Suppressor macrophage treated with lipopolysaccharide for 1 hour (primary cell): ENCODE data around the gene CRTAP.
"Not testable (repeated sequence)": the region's sequence is repeated elsewhere in the genome, so short reads cannot be mapped to it uniquely, and the experiment has no call there.

Experiments used
- DNase-seq, 3 donors: peaks; one replicate each; pipeline ENCODE4 v3.0.0-alpha.2; 2020 to 2022

The CRTAP gene

DNA sequence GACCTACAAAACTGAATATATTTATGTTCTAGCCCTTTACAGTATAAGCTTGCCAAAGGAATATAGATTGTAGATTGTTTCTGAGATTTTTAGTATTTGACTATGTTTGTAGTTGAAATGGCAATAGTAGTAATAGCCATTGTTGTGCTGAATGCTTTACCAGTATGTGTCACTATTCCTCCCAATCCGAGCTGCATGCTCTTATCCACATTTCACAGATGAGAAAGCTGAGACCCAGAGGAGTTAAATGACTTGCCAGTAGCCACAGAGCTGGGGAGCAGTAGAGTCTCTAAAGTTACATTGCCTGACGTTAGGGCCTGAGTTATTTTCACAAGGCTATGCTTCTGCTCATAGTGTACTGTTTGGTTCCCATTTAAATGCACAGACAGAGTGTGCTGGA, 13.6 kb upstream of the CRTAP start:
- no peak for DNase-seq

DNA sequence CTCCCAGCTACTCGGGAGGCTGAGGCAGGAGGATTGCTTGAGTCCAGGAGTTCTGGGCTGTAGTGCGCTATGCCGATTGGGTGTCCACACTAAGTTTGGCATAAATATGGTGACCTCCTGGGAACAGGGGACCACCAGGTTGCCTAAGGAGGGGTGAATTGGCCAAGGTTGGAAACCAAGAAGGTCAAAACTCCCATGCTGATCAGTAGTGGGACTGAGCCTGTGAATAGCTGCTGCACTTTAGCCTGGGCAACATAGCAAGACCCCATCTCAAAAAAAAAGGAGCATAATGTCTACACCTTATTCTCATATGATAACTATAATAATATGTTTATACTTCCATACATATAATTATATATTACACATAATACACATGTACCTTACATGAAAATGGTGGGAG, 10.8 kb upstream of the CRTAP start:
- DNase-seq: no peak

DNA sequence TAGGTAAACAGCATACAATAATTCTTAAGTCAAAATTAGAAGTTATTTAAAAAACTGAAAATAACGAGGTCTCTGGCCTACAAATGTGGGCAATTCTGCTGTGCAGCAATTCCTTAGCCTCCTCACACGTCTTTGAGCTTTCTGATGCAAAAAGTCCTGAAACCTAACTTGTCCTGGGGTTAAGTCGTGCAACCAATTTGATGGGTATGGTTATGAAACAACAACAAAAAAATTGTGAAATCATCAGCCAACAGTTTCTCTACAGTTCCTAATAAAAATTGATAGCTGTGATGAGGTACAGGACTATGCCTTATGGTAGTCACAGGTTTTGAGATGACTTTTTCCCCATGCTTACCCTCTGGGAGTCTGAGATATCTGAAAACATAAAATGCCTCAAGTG, 10.3 kb upstream of the CRTAP start:
- DNase-seq: no peak

DNA sequence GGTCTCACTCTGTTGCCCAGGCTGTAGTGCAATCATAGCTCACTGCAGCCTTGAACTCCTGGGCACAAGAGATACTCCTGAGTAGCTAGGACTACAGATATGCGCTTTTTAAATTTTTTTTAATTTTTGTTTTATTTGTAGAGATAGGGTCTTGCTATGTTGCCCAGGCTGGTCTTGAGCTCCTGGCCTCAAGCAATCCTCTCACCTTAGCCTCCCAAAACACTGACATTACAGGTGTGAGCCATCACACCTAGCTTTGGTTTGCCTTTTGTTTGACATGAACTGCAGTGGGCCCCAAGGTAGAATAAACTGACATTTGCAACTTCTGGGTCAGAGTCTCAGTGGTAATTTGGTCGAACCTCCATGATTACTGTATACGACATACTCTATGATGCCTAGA, 9.0 kb upstream of the CRTAP start:
- no peak for DNase-seq

DNA sequence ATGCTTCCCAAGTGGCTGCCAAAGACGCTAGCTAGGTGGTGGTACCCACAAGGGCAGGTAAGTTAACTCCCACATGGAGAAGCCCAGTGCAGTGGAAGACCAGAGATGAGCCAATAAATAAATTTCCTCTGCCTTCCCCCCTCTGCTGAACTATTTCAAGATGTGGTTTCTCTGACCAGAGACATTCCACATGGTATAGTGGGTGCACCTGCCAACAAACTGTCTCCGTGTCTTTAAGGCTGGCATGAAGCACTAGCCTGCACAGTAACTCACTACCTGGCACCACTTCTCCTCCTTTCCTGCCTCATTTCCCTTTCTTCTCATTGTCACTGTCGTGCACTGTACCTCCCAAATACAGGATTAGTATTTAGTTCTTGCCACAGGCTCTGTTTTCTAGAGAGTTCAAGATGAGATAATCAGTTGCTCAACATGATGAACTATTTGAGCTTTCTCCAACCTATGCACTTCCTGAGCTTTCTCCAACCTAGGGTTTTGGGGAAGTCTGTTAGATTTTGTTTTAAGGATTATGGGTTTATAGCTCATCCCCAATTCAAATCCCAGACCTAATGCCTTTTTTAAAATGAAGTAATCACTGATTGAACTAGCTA, 8.4 kb upstream of the CRTAP start:
- peak; percentile 18 to 43 (median 41) for DNase-seq

DNA sequence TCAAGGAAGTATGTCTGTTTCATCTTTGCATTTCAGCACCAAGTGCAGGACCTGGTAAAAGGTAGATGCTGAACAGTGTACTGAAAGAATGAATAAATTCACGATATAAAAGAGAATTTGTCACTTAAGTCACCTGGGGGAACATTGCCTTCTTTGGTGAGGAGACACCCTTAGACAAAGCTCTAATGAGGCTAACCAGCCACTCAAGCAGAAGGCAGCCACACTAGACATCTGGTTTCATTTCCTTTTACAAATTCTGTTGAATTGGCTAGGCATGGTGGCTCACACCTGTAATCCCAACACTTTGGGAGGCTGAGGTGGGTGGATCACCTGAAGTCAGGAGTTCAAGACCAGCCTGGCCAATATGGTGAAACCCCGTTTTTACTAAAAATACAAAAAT, 7.0 kb upstream of the CRTAP start:
- DNase-seq: not testable (repeated sequence)

DNA sequence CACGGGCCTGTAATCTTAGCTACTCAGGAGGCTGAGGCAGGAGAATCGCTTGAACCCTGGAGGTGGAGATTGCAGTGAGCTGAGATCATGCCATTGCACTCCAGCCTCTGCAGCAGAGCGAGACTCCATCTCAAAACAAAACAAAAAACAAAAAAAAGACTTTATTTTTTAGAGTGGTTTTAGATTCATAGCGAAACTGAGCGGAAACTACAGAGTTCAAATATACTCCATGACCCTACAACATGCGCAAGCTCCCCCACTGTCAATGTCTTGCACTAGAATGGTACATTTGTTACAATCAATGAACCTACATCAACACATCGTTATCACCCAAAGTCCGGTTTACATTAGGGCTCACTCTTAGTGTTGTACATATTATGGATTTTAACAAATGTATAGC, 2.2 kb upstream of the CRTAP start:
- no peak for DNase-seq

DNA sequence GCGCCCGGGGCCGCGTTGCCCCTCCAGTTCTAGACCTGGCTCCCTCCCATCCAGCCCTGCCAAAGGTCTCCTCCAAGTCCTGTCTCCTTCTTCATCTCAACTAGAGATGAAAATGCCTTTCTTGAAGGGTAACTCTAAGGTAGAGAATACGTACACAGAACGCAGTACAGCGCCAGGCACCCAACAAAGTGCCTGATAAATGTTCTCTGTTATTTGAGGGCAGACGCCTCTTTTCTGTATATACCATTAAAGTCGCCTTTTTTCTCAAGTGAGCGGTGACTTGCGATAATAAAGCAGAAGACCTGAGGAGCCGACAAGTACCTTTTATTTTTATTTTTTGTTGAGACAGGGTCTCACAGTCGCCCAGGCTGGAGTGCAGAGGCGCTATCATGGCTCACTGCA, 809 bp downstream of the CRTAP start:
- no peak for DNase-seq

DNA sequence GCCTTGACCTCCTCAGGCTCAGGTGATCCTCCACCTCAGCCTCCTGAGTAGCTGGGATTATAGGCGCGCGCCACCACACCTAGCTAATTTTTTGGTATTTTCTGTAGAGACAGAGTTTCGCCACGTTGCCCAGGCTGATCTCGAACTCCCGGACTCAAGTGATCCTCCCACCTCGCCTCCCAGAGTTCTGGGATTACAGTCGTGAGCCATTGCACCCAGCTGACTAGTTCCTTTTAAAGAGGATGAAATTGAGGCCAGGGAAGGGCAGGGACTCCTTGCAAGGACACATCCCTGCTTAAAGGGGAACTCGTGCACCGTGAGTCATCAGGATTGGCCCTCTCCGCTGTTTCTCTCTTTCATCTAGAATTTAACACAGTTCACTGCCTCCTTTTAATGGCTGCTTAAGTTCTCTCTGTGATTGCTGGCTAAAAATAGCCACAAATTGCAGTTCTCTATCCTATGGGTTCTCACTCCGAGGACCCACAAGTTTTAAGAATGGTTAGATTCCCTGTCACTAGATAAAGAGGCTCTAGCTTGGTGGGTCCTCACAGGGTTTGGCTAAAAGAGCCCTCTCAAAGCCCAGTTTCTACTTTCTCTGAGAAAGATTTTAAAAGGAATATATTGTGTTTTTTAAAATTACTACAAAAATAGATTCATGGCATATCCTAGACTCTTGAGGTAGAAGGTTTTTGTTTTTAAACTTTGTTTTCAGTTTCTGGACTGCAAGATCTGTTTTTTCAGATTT, 1.4 kb downstream of the CRTAP start:
- DNase-seq: peak; percentile 95 to 98 (median 97)

DNA sequence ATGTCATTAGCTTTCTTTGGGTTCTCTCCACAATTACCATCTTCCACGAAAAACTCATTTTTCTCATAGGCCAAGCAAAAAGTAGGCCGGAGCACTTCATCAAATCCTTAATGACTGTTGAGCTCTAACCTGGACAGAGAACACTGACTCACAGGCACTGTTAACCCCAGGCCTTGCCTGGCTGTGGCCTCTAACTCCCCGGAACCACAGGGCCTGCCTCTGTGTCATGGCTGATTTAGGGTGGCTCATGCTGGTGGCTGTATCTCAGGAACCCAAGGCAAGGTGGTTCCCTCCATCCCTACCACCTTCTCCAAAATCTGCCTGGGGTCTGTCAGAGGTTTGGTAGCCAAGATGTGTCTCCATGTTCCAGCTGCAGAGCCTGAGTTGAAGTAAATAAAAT, 3.6 kb downstream of the CRTAP start:
- DNase-seq: peak in 1 of 3 donors; percentile 10

DNA sequence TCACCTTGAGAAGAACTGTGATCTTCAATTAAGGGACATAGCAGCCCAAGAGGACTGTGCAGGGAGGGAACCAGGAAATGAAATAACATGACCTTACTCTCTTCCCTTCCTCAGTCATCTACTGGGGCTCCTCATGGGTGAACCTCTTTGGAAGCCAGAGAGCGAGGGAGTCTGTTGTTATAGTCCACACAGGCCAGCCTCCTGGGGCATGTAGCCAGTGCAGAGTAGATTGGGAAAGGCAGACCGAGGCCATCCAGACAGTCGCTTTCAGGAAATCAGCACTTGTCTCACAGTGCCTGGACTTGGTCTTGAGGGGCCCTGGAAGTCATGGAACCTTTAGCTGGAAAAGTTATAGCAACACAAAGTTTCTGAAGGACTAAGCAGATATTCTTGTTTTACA, 6.1 kb downstream of the CRTAP start:
- no peak for DNase-seq

DNA sequence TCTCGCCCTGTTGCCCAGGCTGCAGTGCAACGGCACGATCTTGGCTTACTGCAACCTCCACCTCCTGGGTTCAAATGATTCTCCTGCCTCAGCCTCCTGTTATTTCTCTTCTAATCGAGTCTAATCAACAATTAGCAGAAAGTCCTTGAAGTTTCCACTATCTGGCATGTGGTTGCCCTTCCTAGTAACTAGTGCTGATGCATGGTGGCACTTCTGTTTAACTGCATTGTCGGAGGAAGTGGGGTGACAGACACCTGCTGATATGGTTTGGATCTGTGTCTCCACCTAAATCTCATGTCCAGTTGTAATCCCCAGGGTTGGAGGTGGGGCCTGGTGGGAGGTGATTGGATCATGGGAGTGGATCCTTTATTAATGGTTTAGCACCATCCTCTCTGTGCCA, 9.2 kb downstream of the CRTAP start:
- DNase-seq: no peak

DNA sequence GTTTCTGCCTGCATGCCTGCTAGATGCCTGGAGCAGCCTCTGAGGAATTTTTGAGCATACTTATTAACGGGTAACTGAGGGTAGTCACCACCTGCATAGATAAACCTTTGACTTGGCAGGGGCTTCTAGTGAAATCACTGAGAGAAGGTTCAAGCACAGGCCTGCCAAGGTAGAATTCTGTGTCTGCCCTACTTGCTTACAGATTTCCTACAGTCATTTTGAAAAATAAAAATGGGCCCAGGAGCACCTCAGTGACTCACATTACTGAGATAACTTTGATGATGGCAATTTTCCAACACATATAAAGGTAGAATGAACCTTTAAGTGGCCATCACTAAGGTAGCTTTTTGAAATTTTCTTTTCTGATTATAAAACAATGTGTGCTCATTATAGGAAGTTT, 10.8 kb downstream of the CRTAP start:
- no peak for DNase-seq

DNA sequence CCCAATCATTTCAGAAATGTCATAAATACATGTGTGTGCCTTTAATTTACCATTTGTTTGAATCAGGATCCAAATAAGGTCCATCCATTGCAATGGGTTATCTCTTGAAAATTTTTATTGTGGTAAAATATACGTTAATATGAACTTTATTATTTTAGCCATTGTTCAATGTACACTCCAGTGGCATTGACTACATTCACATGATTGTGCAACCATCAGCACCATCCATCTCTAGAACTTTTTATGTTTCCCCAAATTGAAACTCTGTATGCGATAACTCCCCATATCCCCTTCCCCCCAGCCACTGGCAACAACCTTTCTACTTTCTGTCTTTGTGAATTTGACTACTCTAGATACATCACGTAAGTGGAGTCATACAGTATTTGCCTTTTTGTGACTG, 12.0 kb downstream of the CRTAP start:
- no peak for DNase-seq

DNA sequence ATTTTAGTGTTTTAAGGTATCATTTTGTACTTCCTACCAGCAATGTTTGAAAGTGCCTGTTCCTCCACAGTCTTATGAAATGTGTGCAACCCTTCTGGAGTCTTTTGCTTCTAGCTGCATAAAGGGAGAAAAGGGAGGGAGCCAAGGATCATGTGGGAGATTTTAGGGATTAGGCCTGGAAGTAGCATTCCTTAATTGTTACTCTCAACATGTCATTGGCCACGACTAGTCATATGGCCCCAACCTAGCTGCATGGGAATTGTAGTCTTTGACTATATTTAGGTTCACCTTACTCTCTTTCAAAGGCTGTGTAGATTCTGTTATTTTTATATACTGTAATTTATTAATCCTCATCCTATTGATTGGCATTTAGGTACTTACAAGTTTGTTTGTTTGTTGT, 14.9 kb downstream of the CRTAP start:
- no peak for DNase-seq

DNA sequence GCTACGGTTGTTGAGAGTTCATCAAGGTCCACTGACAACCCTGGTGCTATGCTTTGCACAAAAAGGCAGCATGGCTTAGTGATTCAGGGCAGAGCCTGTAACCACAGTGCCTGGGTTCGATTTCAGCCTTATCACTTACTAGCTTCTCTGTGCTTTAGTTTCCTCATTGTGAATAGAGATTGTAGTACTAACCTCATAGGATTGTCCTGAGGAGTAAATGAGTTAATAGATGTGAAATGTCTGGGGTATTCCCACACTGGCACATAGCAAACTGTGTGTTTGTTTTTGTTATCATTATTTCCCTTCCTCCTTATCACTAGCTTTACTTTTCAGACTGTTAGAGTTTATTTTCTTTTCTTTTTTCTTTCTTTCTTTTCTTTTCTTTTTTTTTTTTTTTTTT, 16.3 kb downstream of the CRTAP start:
- DNase-seq: no peak

DNA sequence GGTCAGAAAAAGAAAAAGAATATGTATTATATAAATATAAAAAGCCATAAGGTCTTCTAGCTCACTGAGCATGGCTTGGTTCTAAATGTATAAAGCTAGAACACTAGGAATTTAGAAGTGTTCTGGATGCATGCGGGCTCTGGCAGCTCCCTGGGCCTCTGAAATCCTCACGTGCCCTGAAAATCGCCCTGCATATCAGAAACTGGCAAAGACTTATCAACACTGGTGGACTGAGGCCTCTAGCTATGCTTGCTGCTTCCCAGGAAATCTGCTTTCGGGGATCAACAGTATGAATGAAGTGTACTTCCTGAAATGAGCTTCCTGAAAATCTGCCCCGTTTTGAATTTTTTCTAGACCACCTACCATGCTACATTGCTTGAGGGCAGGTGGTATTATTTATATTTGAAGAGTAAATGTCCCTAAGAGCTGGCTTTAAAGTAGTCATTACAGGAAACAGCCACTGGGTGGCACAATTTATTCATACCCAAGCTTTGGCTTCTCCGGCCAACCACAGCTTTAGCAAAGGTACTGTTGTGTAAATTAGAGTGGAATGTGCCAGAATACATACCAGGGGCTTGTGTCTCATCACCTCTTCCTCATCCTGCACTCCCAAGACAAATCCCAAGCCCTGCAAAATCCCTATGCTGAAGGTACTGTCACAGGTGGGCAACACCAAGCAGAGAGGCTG, 17.7 kb downstream of the CRTAP start:
- DNase-seq: peak; percentile 69 to 73 (median 73)

DNA sequence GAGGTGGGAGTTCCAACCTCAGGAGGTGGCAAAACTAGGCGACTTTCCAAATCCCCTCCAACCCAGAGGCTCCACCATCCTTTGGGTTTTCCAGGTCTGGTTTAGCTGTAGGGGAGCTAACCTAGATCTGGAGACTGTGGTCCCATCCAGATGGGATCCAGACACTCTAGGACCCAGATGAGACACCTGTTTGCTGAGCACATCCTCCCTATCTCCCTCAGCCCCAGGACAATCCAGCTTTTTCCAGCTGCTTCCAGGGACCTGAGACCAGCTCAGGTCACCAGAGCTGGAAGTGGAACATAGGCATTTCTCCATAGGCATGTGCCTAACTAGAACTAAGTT, 18.2 kb downstream of the CRTAP start:
- no peak for DNase-seq

DNA sequence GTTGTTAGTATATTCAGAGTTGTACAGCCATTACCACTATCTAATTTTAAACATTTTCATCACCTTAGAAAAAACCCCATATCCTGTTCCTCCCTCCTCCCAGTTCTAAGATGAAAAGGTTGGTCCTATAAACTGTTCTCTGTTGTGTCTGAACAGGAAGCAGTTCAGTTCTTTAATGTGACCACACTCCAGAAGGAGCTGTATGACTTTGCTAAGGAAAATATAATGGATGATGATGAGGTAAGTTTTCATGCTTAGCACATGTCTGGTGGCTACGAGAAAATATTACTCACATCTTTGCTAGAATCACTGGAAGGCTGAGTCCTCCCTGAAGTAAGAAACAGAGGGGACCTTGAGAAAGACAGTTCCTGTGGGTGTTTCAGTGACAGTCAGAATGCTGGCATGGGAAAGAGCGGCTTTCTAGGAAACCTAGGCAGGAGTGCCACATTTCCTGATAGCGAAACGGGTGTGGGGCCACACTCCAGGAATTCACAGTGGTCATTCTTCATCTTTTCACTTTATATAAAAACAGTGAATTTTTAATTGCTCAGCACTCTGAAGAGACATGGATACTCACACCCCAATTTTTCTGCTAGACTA, 20.3 kb downstream of the CRTAP start:
- DNase-seq: peak in 2 of 3 donors; percentile 26 to 49

DNA sequence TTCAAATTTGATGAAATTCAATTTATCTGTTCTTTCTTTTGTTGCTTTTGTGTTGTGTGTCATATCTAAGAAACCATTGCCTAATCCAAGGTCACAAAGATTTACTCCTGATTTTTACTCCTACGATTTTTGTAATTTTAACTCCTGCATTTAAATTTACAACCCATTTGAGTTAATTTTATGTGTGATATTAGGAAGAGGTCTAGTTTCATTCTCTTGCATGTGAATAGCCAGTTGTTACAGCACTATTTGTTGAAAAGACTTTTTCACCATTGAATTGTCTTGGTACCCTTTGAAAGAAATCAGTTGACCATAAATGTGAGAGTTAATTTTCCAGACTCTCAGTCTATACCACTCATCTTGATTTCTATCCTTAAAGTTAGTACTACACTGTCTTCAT, 23.9 kb downstream of the CRTAP start:
- no peak for DNase-seq

DNA sequence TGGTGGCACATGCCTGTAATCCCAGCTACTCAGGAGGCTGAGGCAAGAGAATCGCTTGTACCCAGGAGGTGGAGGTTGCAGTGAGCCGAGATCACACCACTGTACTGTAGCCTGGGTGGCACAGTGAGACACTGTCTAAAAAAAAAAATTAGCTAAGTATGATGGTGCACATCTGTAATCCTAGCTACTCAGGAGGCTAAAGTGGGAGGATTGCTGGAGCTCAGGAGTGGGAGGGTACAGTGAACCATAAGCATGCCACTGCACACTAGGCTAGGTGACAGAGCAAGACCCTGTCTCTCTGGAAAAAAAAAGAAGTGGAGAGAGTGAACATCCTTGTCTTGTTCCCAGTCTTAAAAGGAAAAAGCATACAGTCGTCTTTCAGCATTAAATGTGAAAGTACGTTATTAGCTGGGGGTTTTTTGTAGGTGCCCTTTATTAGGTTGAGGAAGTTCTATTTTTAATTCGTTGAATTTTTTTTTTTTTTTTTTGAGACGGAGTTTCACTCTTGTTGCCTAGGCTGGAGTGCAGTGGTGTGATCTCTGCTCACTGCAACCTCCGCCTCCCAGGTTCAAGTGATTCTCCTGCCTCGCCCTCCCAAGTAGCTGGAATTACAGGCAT, 25.3 kb downstream of the CRTAP start:
- not testable (repeated sequence) for DNase-seq

DNA sequence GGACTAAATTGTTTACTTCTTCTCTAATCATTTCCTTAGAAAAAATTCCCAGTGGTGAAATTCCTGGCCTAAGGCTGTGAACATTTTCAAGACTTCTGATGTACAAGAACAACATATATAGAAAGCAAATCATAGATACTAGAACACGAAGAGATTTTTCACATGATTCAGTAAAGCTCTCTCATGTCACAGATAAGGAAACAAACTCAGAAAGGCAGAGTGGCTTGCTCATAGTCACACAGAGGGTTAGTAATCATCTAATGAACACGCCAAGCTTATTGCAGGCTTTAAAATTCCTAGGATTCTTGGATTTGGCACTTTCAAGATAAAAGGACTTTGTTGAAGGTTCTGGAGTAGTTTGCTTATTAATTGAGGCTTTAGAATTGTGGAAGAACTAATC, 26.2 kb downstream of the CRTAP start:
- DNase-seq: no peak

DNA sequence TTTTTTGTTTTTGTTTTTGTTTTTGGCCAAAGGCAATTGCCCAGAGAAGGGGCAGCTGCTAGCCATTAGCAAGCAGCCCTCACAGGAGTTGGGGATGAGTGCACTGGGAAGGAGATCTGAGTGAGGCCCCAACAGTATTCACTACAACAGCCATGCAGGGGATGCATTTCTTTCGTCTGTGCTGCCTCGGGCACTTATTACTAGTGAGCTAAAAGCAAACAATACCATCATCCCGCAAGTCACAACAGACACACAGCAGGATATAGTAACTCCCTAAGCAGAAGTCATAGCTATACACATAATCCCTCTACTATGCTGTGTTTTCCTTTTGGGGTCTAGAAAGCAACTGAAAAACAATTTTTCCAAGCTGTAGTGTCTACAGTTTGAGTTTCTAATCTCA, 27.2 kb downstream of the CRTAP start:
- no peak for DNase-seq

DNA sequence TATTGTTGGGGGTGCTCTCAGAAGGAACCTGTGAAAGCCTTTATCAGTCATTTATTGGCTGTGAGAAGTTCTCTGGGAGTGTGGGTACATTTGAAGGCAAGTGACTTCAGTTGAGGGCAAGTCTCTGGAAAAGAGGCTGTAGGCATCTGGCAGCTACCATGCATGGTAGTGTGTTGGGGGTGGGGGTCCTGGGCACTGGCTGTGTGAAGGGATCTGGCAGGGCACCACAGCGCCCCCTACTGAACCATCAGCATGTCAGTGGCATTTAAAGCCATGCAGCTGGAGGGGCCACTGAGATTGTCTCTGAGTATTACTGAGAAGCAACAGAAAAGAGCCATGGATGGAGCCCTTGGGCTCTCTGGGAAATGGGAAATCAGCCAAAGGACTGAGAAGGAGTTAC, 30.6 kb downstream of the CRTAP start:
- DNase-seq: no peak
